B cell (primary cell): ENCODE measurements around the gene RPS5. TPM values are rescaled to one million over a fixed set of nuclear protein-coding genes. Genes with fewer than 3 reads are reported as not detected.

Experiments used
- ATAC-seq: fragments of 200-7000 bp; cut with Tn5 transposase; one replicate; pipeline ENCODE4 v1.10.0; 2021; ENCODE audit warnings: low read depth, mild to moderate bottlenecking, moderate number of reproducible peaks, moderate library complexity
- CTCF ChIA-PET: fragments of 350-600 bp; sonication (Branson Sonifier 250); formaldehyde crosslinking; loops from one replicate; lab custom pipeline; 2021; ENCODE audit warnings: antibody characterized with exemption, inconsistent platforms; lab: Charles Lee
- POLR2A ChIA-PET: fragments of 350-600 bp; sonication (Branson Sonifier 250); formaldehyde crosslinking; loops from one replicate; lab custom pipeline; 2021; ENCODE audit warnings: antibody characterized with exemption; lab: Charles Lee
- DNase-seq: peaks from one replicate; pipeline ENCODE4 v3.0.0; 2013
- H2AFZ ChIP-seq: 2 replicates; pipeline ENCODE4 v1.6.1; 2012; ENCODE audit warnings: mild to moderate bottlenecking, low read depth, low read length; ENCODE audit not compliant: insufficient read depth, poor library complexity, severe bottlenecking
- H3K27ac ChIP-seq, 2 donors: 1 replicate in 1 of 2; 2 replicates in 1 of 2; pipeline ENCODE4 v1.5.1; 2012 to 2013; ENCODE audit warnings: low read length in 2 of 2, mild to moderate bottlenecking in 2 of 2, moderate library complexity in 1 of 2
- H3K27me3 ChIP-seq, 4 experiments: fragments of 200-600 bp in 1 of 4; sonication (generic) in 1 of 4; replicated peaks in 1 of 4; 1 replicate in 2 of 4; 2 replicates in 2 of 4; pipeline versions ENCODE4 v1.6.1 to v1.7.0; 2013 to 2016; ENCODE audit warnings: low read length in 3 of 4, mild to moderate bottlenecking in 2 of 4, mixed read lengths in 1 of 4, moderate library complexity in 1 of 4; ENCODE audit not compliant: insufficient read depth in 4 of 4, control insufficient read depth in 3 of 4; ENCODE audit errors: control extremely low read depth in 1 of 4
- H3K36me3 ChIP-seq, 2 experiments: replicated peaks in 1 of 2; 1 replicate in 1 of 2; 2 replicates in 1 of 2; pipeline versions ENCODE4 v1.6.1 to v1.7.1; 2013; ENCODE audit warnings: low read length in 1 of 2; ENCODE audit not compliant: insufficient read depth in 2 of 2, control insufficient read depth in 1 of 2; ENCODE audit errors: control extremely low read depth in 1 of 2, extremely low read depth in 1 of 2
- H3K4me1 ChIP-seq, 2 donors: fragments of 200-600 bp in 1 of 2; sonication (generic) in 1 of 2; 1 replicate in 1 of 2; 2 replicates in 1 of 2; pipeline versions ENCODE4 v1.5.1 to v1.6.1; 2013 to 2017; ENCODE audit warnings: low read length in 2 of 2; ENCODE audit not compliant: control insufficient read depth in 2 of 2, insufficient read depth in 2 of 2
- H3K4me2 ChIP-seq: replicated peaks from 2 replicates; pipeline ENCODE3; 2012; ENCODE audit warnings: mild to moderate bottlenecking, low read depth, low read length; ENCODE audit not compliant: poor library complexity, severe bottlenecking
- H3K4me3 ChIP-seq, 5 experiments: fragments of 200-600 bp in 1 of 5; sonication (generic) in 1 of 5; 1 replicate in 3 of 5; 2 replicates in 2 of 5; pipeline versions ENCODE4 v1.5.1 to v1.7.0; 2011 to 2016; ENCODE audit warnings: low read length in 4 of 5, mild to moderate bottlenecking in 4 of 5, low read depth in 2 of 5, control low read depth in 1 of 5, moderate library complexity in 1 of 5; ENCODE audit not compliant: insufficient read depth in 1 of 5; ENCODE audit errors: control extremely low read depth in 1 of 5, extremely low read depth in 1 of 5
- H3K79me2 ChIP-seq: fragments of 200-600 bp; sonication (generic); one replicate; pipeline ENCODE4 v1.6.0; 2016; ENCODE audit warnings: low read length; ENCODE audit not compliant: control insufficient read depth, insufficient read depth
- H3K9ac ChIP-seq: fragments of 200-600 bp; sonication (generic); 2 replicates; pipeline ENCODE4 v1.6.1; 2017; ENCODE audit warnings: mild to moderate bottlenecking, low read length, moderate library complexity
- H3K9me3 ChIP-seq, 3 donors: one replicate each; pipeline versions ENCODE4 v1.6.1 to v1.7.1; 2013; ENCODE audit warnings: low read length in 2 of 3; ENCODE audit not compliant: control insufficient read depth in 2 of 3, insufficient read depth in 1 of 3; ENCODE audit errors: control extremely low read depth in 1 of 3
- H4K20me1 ChIP-seq: 2 replicates; pipeline ENCODE4 v1.6.0; 2012; ENCODE audit warnings: mild to moderate bottlenecking, low read length; ENCODE audit not compliant: insufficient read depth, control insufficient read depth, poor library complexity, severe bottlenecking
- H3K27ac Mint-ChIP-seq: one replicate; pipeline ENCODE4 v1.8.0; 2021; ENCODE audit warnings: mixed read lengths
- H3K27me3 Mint-ChIP-seq: one replicate; pipeline ENCODE4 v1.8.0; 2021; ENCODE audit warnings: mixed read lengths
- H3K4me1 Mint-ChIP-seq: one replicate; pipeline ENCODE4 v1.8.0; 2021; ENCODE audit warnings: mixed read lengths
- H3K4me3 Mint-ChIP-seq: one replicate; pipeline ENCODE4 v1.8.0; 2021; ENCODE audit warnings: mixed read lengths
- H3K9me3 Mint-ChIP-seq: one replicate; pipeline ENCODE4 v1.8.0; 2022; ENCODE audit warnings: mixed read lengths; ENCODE audit not compliant: insufficient read depth
- CTCF ChIP-seq: fragments of 200-600 bp; IDR thresholded peaks from one replicate; pipeline ENCODE4 v1.8.0; 2022; ENCODE audit warnings: antibody characterized with exemption, mild to moderate bottlenecking
- EZH2 ChIP-seq: IDR thresholded peaks from 2 replicates; pipeline ENCODE4 v1.6.1; 2012; ENCODE audit warnings: borderline replicate concordance, low read depth, mild to moderate bottlenecking, moderate library complexity, low read length; ENCODE audit not compliant: insufficient read depth, poor library complexity, severe bottlenecking
- WGBS: methylation state at CpG from one replicate; pipeline ENCODE4 v1.1.5; 2013; ENCODE audit warnings: missing lambda C conversion rate; ENCODE audit not compliant: insufficient coverage; 5-methylcytosine and 5-hydroxymethylcytosine counted together
- intact Hi-C: fragments of 100-400 bp; cut with micrococcal nuclease; formaldehyde crosslinking; loops from one replicate; pipeline ENCODE4 v1.10.0; 2022
- polyA plus RNA-seq: library from polyadenylated mRNA; depleted of rRNA; stranded (reverse); fragments of >200 nt; gene quantifications from 2 replicates; pipeline ENCODE4 v1.2.3, GENCODE V29; 2012
- total RNA-seq, 2 donors: library from RNA; stranded (reverse); fragments of 120-200 nt in 1 of 2; gene quantifications; 1 replicate in 1 of 2; 2 replicates in 1 of 2; pipeline versions ENCODE4 v1.2.3 to v1.2.4, GENCODE V29; 2013 to 2022

RPS5 gene
- total and polyA plus RNA-seq, 2 donors (not counting 1 experiment from before 2014, with no cell fraction given), result 1,311 to 4,330 TPM

DNA sequence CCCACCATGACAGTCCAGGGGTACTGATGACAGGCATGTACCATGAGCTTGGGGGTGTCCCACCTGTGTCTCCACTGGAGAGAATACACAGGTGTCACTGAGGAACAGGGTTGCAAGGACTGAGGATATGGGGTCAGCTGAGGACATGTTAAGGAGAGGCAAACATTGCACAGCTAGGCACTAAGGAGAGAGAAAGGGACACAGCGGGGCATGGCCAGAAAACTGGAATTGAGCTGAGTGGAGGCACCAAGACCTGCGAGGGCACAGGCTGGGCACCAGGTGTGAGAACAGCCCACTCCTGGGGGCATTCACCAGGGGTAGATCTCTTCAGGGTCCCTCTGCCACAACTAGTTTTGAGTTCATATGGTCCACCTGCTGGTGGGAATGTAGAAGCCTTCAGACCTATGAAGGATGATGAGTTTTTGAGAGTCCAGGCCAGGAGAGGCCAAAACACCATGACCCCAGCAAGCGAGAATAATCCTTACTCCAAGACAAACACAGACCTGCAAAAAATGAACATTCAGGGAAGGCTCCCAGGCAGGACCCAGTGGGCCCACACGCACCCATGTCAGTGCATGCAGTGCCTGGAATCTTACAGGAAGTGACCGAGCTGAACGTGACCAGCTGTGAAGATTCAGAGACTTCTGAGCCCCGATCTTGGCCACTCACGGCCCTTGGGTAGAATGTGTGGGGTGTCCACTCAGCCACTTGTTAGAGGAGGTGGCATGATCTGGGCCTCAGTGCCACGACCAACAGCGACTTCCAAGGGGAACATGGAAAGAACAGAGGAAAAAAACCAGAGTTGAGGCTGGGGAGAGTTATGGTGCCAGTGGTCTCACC, 20.0 kb downstream of the RPS5 start:
- intact Hi-C loops, result loop anchor here (5.0 kb wide), 1 partner anchor 60 kb away; no protein-coding TSS in a partner anchor
- peak overlapping the region; percentile 85 for H3K4me2 ChIP-seq
- H3K79me2 ChIP-seq, result peaks cover 5% of the 10 kb centered on the region
- H3K27me3 ChIP-seq, result no peaks in the 10 kb centered on the region
- 82% methylated on average over 10 of the region's 10 CpGs for WGBS
- H4K20me1 ChIP-seq, result no peaks in the 10 kb centered on the region
- no peaks in the 10 kb centered on the region for H3K9me3 Mint-ChIP-seq
- peak overlapping the region in 3 of 5 experiments; percentile 82 to 93 (median 83) for H3K4me3 ChIP-seq
- no peaks in the 10 kb centered on the region for H3K36me3 ChIP-seq
- H3K4me1 ChIP-seq, result peaks cover 11 to 23% of the 10 kb centered on the region in 2 donors
- DNase-seq (peak; percentile 38), ATAC-seq (no peak)
- peak; percentile 13 for TF ChIP-seq CTCF
- no peak for TF ChIP-seq EZH2
- peaks cover 33% of the 10 kb centered on the region for H3K4me1 Mint-ChIP-seq
- peak overlapping the region; percentile 91 for H3K9ac ChIP-seq
- peaks cover 0 to 3% (median 0%) of the 10 kb centered on the region in 3 donors for H3K9me3 ChIP-seq
- H3K4me3 Mint-ChIP-seq, result peak overlapping the region; percentile 97
- H3K27me3 Mint-ChIP-seq, result no peaks in the 10 kb centered on the region
- H3K27ac Mint-ChIP-seq, result peak overlapping the region; percentile 76
- peak overlapping the region; percentile 82 to 93 for H3K27ac ChIP-seq
- CTCF ChIA-PET, result interaction anchor here (1.8 kb wide), 1 partner anchor 113 kb away, joined by 6 read pairs; the partner anchor contains the start of gene ZBTB45
- POLR2A ChIA-PET, result no interaction called here
- peak overlapping the region; percentile 81 for H2AFZ ChIP-seq
